HG03558 (cell line): ENCODE measurements around the gene AP3D1.
"Not testable (repeated sequence)": the region's sequence is repeated elsewhere in the genome, so short reads cannot be mapped to it uniquely, and the experiment has no call there.

Experiments
- ATAC-seq: cut with Tn5 transposase; IDR thresholded peaks from one replicate; pipeline ENCODE4 v1.9.1; 2021; ENCODE audit warnings: moderate number of reproducible peaks; ENCODE audit not compliant: unreplicated experiment; ENCODE audit errors: extremely low read depth

The AP3D1 gene

DNA sequence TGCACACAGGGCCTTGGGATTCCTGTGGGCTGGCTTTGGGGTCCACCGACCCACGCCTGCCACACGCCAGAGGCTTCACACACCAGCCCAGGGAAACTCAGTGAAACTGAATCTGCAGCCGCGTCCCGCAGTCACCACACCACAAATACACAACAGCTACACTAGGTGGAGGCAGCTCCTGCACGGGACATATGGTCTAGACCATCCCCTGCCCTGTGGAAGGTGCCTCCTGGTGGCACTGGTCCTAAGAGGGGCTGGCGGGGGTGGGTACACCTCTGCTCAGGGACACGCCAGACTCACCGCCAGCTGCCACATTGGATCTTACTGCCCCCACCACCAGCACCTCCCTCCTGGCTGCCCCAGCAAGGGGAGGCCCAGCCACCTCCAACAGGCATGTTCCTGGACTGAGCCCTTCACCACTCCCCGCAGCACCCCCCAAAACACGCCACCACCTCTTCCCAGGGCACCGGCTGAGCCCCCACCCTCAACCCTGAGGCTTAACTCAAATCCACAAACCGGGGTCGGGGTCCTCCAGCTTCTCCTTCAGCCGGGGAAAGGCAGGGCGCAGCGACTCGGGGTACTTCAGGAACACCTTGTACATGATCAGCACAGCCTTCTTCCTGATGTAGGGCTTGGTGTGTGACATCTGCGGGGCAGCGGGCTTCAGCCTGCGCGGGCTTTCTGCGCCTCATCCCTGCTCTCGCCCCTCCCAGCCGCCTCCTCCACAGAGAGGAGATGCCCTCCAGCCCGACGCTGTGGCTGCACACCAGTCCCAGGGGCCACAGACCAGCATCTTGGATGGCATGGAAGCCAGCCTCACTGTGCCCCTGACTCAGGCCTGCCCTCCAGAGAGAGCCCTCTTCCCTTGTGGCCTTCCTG is 21.2 kb downstream of the AP3D1 start:
- no peak for ATAC-seq

- ATAC-seq = no peak
These were observed 21.9 kb downstream of the AP3D1 start for GRCh38 chr19:2129486-2129885.

GRCh38 chr19:2129022-2129421 is 22.3 kb downstream of the AP3D1 start:
- no peak for ATAC-seq

DNA sequence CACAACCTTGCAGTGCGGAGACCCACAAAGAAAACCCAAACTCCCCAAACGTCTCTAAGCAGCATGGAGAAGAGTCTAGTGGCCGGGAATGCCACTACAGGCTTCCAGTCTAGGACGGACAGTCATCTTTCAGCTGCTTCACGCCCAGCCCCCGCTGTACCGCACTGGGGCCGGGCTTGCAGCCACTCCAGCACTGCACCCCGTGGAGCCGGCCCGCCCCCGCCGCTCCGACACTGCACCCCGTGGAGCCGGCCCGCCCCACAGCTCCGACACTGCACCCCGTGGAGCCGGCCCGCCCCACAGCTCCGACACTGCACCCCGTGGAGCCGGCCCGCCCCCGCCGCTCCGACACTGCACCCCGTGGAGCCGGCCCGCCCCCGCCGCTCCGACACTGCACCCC is 23.1 kb downstream of the AP3D1 start:
- ATAC-seq = not testable (repeated sequence)

- no peak for ATAC-seq
These were observed 23.6 kb downstream of the AP3D1 start for GRCh38 chr19:2127758-2128157.

GRCh38 chr19:2126879-2127518 is 24.4 kb downstream of the AP3D1 start:
- no peak for ATAC-seq

DNA sequence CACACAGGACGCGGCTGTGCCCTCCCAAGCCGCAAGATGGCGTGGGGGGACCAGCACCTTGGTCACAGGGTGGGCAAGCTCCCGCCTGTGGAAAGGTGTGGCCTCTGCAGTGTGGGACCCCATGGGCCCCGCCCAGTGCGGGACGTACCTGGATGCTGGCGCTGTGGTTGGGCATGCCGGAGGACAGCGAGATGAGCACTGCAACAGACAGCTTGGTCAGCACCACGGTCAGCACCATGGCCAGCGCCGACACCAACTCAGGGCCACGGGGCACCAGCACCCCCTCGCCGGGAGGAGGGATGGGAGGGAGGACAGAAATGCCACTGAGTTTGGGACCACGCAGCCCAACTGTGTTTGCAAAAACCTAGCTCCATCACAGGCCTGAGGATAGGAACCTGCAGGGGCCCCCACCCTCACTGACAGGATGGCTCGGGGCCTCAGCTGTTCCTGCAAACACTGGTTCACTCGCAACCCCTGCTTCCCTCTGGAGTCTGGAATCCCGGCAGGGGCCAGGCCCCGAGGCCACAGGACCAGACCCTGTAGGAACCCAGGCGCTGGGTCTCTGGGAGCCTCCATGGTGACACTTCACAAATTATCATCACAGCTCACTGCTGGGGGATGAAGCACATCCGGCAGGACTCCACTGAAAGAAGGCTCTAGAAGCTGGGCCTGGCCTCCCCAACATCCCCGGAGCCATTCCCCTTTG is 27.5 kb downstream of the AP3D1 start:
- no peak for ATAC-seq

- no peak for ATAC-seq
These were observed 28.4 kb downstream of the AP3D1 start for GRCh38 chr19:2122982-2123381.

GRCh38 chr19:2122251-2122650 is 29.1 kb downstream of the AP3D1 start:
- ATAC-seq = no peak

DNA sequence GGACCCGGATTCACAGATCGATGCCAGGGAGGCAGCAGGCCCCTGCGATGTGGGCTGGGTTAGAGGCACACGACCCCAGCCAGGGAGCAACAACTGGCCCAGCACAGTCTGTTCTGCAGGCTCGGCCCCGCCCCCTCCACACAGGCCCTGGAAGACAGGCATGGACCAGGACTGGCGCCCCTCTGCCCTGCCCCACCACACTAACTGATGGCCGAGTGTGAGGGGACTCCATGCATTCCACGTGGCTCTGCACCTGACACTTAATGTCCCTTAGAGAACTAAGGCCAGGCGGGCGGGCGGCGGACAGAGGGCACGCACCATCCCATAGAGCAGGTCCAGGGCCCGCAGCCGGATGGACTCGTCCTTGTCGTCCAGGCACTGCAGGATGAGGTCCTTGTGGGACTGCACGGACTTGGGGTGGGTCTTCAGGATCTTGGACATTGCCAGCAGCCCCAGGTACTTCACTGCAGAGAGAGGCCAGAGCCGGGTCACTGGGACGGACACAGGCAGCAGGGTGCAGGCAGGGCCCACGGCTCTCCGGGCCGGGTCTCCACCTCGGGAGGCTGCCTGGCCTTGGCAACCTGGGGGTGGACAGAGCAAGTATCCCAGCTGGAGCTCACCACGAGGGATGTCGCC is 29.8 kb downstream of the AP3D1 start:
- no peak for ATAC-seq

- no peak for ATAC-seq
These were observed 30.5 kb downstream of the AP3D1 start for GRCh38 chr19:2120821-2121220.

DNA sequence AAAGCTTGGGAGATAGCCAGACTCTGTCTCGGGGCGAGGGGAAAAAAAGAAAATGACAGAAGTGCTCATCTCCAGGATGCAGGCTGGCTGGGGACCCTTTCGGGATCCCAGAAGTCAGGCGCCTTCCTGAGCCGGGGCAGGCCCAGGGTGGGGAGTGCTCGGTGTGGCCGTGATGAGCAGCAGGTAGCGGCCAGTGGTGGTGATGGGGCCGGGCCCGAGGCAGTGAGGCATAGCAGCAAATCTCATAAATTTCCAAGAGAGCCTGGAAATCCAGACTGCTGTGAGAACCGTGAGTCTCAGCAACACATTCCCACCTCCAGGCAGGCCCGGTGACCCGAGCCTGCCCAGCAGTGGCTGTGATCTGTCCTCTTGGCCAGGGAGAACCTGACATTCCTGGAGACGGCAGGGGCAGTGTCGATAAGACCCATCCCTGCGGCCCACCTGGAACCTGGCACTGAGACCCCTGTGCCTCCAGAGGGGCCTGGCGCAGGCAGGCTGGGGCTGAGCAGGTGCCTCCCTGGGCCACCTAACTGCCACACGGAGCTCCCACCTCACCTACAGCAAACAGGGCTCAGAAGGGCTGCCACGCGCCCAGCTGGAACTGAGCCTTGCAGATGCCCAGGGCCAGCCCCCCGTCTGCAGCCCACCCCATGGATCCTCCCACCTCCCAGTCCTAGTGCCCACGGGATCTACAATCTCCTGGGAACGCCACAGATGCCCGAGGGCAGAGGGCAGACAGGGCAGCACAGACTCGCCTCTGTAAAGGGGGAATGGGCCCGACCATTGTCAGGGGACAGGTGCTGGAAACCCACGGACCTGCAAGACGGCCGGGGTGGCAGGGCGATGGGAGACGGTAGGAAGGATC is 31.2 kb downstream of the AP3D1 start:
- no peak for ATAC-seq

DNA sequence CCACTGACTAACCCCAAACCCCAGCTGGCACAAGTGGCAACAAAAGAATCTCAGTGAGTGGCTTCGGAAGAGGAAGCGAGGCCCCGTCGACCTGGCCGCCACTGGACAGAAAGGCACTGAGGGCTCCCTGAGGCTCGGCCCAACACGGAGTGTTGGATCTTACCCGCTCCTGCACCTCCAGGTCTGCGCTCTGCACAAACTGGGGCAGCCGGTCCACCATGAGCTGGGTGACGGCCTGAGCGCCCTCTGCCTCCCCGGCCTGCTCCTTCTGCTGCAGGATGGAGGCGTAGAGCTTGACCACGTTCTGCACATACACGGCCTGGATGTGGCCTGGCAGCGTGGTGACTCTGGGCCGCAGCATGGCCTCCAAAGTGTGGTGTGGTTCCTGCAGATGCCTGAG is 32.9 kb downstream of the AP3D1 start:
- no peak for ATAC-seq

- ATAC-seq = no peak
These were observed 34.0 kb downstream of the AP3D1 start for GRCh38 chr19:2117215-2117960.

DNA sequence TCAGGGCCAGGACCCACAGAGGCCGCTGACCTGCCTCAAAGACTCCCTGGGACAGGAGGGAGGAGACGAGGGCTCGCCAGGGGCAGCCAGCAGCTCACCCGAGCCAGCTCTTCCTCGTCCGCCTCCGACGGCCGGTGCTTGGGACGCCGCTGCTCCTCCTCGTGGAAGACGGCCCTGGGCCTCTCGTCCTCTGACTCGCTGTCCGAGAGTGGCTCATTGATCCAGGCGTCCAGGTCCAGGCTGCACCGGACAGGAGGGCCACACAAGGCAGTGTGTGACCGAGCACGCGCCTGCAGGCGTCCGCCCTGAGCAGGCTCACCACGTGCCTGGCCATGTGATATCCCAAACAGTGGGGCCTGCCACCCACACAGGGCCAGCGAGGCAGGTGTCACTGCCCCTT is 34.9 kb downstream of the AP3D1 start:
- no peak for ATAC-seq

DNA sequence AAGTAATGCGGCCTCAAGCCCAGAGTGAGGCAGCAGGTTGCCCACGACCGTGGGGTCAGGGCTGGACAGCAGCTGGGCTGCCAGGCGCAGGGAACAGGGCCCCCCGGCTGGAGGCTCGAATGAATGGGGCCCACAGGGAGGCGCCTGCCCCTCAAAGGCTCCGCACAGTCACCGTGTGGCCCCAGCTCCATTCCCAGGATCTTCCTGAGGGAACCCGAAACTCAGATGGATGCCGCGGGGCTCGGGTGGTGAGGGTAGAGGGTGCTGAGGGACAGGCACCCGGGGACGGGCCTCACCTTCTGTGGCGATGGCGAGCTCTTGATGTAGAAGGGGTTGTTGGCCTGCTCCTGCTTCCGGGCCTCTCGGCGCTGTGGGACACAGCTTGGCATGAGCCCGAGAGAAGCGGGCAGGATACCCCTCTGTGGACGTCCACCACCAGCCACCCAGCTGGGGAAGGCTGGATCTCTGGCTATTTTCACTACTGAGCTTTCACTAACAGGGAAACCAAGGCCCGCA is 35.4 kb downstream of the AP3D1 start:
- ATAC-seq = no peak

DNA sequence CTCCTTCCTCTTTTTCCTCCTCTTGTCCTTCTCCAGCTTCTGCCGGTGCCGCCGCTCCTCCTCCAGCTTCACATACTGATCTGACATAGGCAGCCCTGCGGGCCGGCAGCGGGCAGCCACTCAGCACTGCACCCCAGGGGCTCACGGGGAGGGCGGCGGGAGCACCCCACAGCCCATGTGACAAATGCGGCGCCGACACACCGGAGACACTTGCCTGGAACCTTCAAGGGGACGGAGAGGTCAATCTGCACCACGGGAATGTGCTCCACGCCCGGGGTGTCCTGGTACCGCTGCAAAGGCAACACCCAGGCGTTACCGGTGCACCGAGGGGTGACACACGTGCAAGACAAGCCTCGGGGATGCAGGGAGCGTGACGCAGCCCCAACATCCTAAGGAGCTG is 36.0 kb downstream of the AP3D1 start:
- ATAC-seq = no peak

GRCh38 chr19:2114821-2115220 is 36.5 kb downstream of the AP3D1 start:
- no peak for ATAC-seq

DNA sequence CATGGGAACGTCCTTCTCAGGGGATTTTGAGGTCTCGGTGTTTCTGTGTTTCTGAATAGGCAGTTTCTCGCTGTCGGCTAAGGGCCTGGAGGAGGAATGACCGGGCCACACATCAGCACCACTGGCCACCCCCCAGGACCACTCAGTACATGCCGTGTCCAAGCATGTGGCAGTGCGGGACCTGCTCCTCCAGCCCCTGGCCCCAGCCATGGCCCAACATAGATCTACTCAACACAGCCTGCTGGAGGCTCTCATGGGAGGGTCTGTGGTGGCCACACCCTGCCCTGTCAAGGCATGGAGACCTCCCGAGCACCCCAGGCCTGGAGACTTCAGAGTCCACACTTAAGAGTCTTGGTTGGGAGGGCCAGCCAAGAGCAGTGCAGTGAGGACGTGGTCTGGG is 37.1 kb downstream of the AP3D1 start:
- ATAC-seq = no peak
